ENCODE data around the gene CALCB.
"Not testable (repeated sequence)": the region's sequence is repeated elsewhere in the genome, so short reads cannot be mapped to it uniquely, and the experiment has no call there.

CALCB gene

DNA sequence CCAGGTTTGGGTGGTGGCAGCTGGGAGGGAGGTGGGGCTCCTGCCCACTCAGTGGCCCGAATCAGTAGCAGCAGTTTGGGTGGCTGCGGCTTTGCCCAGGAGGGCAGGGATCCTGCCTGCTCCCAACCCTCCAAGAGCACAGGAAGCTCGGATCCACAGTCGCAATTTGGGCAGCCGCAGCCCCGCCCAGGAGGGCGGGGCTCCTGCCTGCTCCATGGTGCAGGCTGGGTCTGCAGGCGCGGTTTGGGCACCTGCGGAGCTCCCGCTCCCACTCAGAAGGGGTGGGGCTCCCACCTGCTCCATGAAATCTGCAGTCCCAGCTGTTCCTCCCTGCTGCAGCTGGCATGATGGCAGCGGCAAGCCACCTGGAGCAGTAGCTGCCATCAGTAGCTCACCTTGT is 38.1 kb upstream of the CALCB start:
- Histone ChIP-seq H3K4me3 (ENCODE audit: low read depth in 1 of 2, low read length in 1 of 2) (no peak overlapping the region), H3K36me3 (no peaks in the 10 kb centered on the region), H3K9me3 (no peaks in the 10 kb centered on the region), H3K27ac (no peak overlapping the region), H3K4me1 (ENCODE audit: control insufficient read depth in 1 of 2, insufficient read depth in 1 of 2, low read depth in 1 of 2, low read length in 1 of 2) (no peaks in the 10 kb centered on the region), H3K27me3 (peaks cover 44% of the 10 kb centered on the region)
- TF ChIP-seq, protein P1, sequence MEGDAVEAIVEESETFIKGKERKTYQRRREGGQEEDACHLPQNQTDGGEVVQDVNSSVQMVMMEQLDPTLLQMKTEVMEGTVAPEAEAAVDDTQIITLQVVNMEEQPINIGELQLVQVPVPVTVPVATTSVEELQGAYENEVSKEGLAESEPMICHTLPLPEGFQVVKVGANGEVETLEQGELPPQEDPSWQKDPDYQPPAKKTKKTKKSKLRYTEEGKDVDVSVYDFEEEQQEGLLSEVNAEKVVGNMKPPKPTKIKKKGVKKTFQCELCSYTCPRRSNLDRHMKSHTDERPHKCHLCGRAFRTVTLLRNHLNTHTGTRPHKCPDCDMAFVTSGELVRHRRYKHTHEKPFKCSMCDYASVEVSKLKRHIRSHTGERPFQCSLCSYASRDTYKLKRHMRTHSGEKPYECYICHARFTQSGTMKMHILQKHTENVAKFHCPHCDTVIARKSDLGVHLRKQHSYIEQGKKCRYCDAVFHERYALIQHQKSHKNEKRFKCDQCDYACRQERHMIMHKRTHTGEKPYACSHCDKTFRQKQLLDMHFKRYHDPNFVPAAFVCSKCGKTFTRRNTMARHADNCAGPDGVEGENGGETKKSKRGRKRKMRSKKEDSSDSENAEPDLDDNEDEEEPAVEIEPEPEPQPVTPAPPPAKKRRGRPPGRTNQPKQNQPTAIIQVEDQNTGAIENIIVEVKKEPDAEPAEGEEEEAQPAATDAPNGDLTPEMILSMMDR (IDR thresholded peaks at IDR 0.05) = no peak

DNA sequence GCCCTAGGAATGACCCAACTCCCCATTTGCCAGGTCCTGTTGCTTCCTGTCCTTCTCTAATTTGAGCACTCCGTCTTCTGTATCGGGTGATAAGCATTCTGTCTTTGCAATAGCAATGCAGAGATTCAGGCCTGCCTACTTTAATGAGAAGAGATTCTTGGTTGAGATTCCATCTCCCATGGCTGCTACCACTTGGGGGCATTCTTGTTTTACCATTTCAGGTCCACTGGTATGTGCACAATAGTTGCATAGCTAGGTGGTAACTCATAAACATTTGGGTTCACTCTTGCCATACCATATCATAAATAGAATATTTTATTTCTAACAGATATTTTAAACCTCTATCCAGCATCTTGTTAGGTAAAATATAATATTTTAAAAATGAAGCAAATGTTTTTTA is 34.4 kb upstream of the CALCB start:
- H3K4me3 ChIP-seq (ENCODE audit: low read depth in 1 of 2, low read length in 1 of 2) = no peak overlapping the region
- H3K36me3 ChIP-seq = no peaks in the 10 kb centered on the region
- H3K4me1 ChIP-seq (ENCODE audit: control insufficient read depth in 1 of 2, insufficient read depth in 1 of 2, low read depth in 1 of 2, low read length in 1 of 2) = no peaks in the 10 kb centered on the region
- no peak overlapping the region for H3K27ac ChIP-seq
- TF ChIP-seq, protein P1 (IDR thresholded peaks at IDR 0.05) = no peak
- no peaks in the 10 kb centered on the region for H3K9me3 ChIP-seq
- peaks cover 34% of the 10 kb centered on the region for H3K27me3 ChIP-seq

- H3K27me3 ChIP-seq = peaks cover 6% of the 10 kb centered on the region
- H3K4me1 ChIP-seq (ENCODE audit: control insufficient read depth in 1 of 2, insufficient read depth in 1 of 2, low read depth in 1 of 2, low read length in 1 of 2) = no peaks in the 10 kb centered on the region
- H3K4me3 ChIP-seq (ENCODE audit: low read depth in 1 of 2, low read length in 1 of 2) = no peak overlapping the region
- H3K9me3 ChIP-seq = no peaks in the 10 kb centered on the region
- no peaks in the 10 kb centered on the region for H3K36me3 ChIP-seq
- no peak overlapping the region for H3K27ac ChIP-seq
- TF ChIP-seq, protein P1 (IDR thresholded peaks at IDR 0.05) = no peak
Observed at GRCh38 chr11:15045209-15045608, 28.2 kb upstream of the CALCB start.

DNA sequence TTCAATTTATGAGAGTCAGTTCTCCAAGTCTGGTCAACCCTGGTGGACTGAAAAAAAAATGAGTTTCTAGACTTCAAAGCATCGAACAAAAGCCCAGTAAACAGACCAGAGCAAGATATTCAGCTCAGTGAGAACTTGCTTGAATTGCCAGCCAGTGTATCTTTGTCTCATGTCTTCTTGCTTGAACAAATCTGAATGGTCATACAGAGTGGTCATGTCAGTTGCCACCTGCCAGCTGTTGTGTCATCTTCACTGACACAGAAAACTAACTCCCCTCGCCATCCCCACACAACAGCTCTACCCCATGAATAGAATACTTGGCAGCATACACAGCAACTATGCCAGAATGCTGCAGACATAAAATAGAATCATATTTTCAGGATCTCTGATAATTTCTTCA is 27.5 kb upstream of the CALCB start:
- Histone ChIP-seq H3K27me3 (peaks cover 4% of the 10 kb centered on the region), H3K4me3 (ENCODE audit: low read depth in 1 of 2, low read length in 1 of 2) (no peak overlapping the region), H3K27ac (no peak overlapping the region), H3K36me3 (no peaks in the 10 kb centered on the region), H3K9me3 (no peaks in the 10 kb centered on the region), H3K4me1 (ENCODE audit: control insufficient read depth in 1 of 2, insufficient read depth in 1 of 2, low read depth in 1 of 2, low read length in 1 of 2) (no peaks in the 10 kb centered on the region)
- TF ChIP-seq, protein P1 (IDR thresholded peaks at IDR 0.05) = no peak

DNA sequence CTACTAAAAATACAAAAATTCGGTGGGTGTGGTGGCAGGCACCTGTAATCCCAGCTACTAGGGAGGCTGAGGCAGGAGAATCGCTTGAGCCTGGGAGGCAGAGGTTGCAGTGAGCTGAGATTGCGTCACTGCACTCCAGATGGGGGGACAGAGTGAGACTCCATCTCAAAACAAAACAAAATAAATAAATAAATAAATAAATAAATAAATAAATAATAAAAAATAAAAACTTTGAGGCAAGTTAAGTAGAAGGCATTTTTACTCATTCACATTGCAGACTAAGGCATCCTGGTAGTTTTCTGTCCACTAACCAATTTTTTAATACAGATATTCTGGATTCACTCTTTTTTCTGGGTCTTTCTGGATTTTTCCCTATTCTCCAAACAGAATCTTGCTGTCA is 26.7 kb upstream of the CALCB start:
- H3K4me1 ChIP-seq (ENCODE audit: control insufficient read depth in 1 of 2, insufficient read depth in 1 of 2, low read depth in 1 of 2, low read length in 1 of 2); H3K4me3 ChIP-seq (ENCODE audit: low read depth in 1 of 2, low read length in 1 of 2); H3K36me3 ChIP-seq; H3K27ac ChIP-seq; H3K27me3 ChIP-seq; H3K9me3 ChIP-seq: not testable (repeated sequence)

GRCh38 chr11:15048616-15049015 is 24.8 kb upstream of the CALCB start:
- no peaks in the 10 kb centered on the region for H3K9me3 ChIP-seq
- no peaks in the 10 kb centered on the region for H3K4me1 ChIP-seq (ENCODE audit: control insufficient read depth in 1 of 2, insufficient read depth in 1 of 2, low read depth in 1 of 2, low read length in 1 of 2)
- no peaks in the 10 kb centered on the region for H3K36me3 ChIP-seq
- TF ChIP-seq, protein P1 (IDR thresholded peaks at IDR 0.05) = no peak
- H3K27ac ChIP-seq = no peak overlapping the region
- H3K27me3 ChIP-seq = peaks cover 14% of the 10 kb centered on the region
- H3K4me3 ChIP-seq (ENCODE audit: low read depth in 1 of 2, low read length in 1 of 2) = no peak overlapping the region
